Neural cell (in vitro differentiated cells): Measurements from ENCODE around the gene OLFML2B. TPM values are rescaled to one million over a fixed set of nuclear protein-coding genes. Genes with fewer than 3 reads are reported as not detected.

Experiments
- H2AFZ ChIP-seq: fragments of 200-600, 300-800 bp; sonication (generic), shearing (Covaris generic); 2 replicates; pipeline ENCODE4 v1.6.0; 2014; ENCODE audit warnings: low read depth, mild to moderate bottlenecking, antibody characterized with exemption, low read length, moderate library complexity
- H3F3A ChIP-seq: fragments of 200-600 bp; shearing (Covaris generic); 2 replicates; pipeline ENCODE4 v1.6.1; 2016; ENCODE audit warnings: mild to moderate bottlenecking, moderate library complexity, mixed read lengths, antibody characterized with exemption, low read length; ENCODE audit not compliant: insufficient read depth, poor library complexity, severe bottlenecking
- H3K27ac ChIP-seq: fragments of 200-600, 300-800 bp; sonication (generic), shearing (Covaris generic); 2 replicates; pipeline ENCODE4 v1.5.1; 2014; ENCODE audit warnings: mild to moderate bottlenecking, low read length, moderate library complexity
- H3K27me3 ChIP-seq: fragments of 300-800, 200-600 bp; sonication (generic), shearing (Covaris generic); 2 replicates; pipeline ENCODE4 v1.6.0; 2014; ENCODE audit warnings: mild to moderate bottlenecking, low read depth, low read length, moderate library complexity; ENCODE audit not compliant: insufficient read depth
- H3K36me3 ChIP-seq: fragments of 300-800, 200-600 bp; sonication (generic), shearing (Covaris generic); 2 replicates; pipeline ENCODE4 v1.5.1; 2014; ENCODE audit warnings: mild to moderate bottlenecking, antibody characterized with exemption, low read length, moderate library complexity; ENCODE audit not compliant: insufficient read depth
- H3K4me2 ChIP-seq: fragments of 300-800, 200-600 bp; sonication (generic), shearing (Covaris generic); 2 replicates; pipeline ENCODE4 v1.6.0; 2014; ENCODE audit warnings: mild to moderate bottlenecking, low read length
- H3K4me3 ChIP-seq: fragments of 300-800, 200-600 bp; sonication (generic), shearing (Covaris generic); 2 replicates; pipeline ENCODE4 v1.5.1; 2014; ENCODE audit warnings: mild to moderate bottlenecking, low read length, moderate library complexity
- H3K79me2 ChIP-seq: fragments of 200-600 bp; shearing (Covaris generic); replicated peaks from 2 replicates; pipeline ENCODE4 v1.6.0; 2014; ENCODE audit warnings: mild to moderate bottlenecking, low read length, moderate library complexity; ENCODE audit not compliant: insufficient read depth
- H3K9ac ChIP-seq: fragments of 300-800, 200-600 bp; sonication (generic), shearing (Covaris generic); 2 replicates; pipeline ENCODE4 v1.6.1; 2016; ENCODE audit warnings: mild to moderate bottlenecking, low read length, mixed read lengths
- H3K9me2 ChIP-seq: fragments of 200-600 bp; shearing (Covaris generic); 2 replicates; pipeline ENCODE4 v1.6.1; 2016; ENCODE audit warnings: mild to moderate bottlenecking, low read length, mixed read lengths; ENCODE audit not compliant: insufficient read depth
- H3K9me3 ChIP-seq: fragments of 200-600, 300-800 bp; sonication (generic), shearing (Covaris generic); 2 replicates; pipeline ENCODE4 v1.6.1; 2016; ENCODE audit warnings: mild to moderate bottlenecking, mixed run types, low read length, moderate library complexity, mixed read lengths
- H4K20me1 ChIP-seq: fragments of 200-600 bp; shearing (Covaris generic); 2 replicates; pipeline ENCODE4 v1.6.1; 2016; ENCODE audit warnings: mild to moderate bottlenecking, mixed run types; ENCODE audit not compliant: insufficient read depth
- EP300 ChIP-seq: fragments of 450-650 bp; conservative IDR thresholded peaks from 2 replicates; pipeline ENCODE4 v1.6.1; 2014; ENCODE audit warnings: antibody characterized with exemption, mild to moderate bottlenecking, moderate library complexity; ENCODE audit not compliant: poor library complexity, severe bottlenecking
- EZH2 ChIP-seq: fragments of 200-600, 300-800 bp; shearing (Covaris generic), sonication (generic); IDR thresholded peaks from 2 replicates; pipeline ENCODE4 v1.6.1; 2014; ENCODE audit warnings: antibody characterized with exemption, low read length, borderline replicate concordance, mild to moderate bottlenecking; ENCODE audit not compliant: insufficient read depth, poor library complexity, severe bottlenecking
- MXI1 ChIP-seq: fragments of 450-650 bp; conservative IDR thresholded peaks from 2 replicates; pipeline ENCODE4 v1.6.1; 2014; ENCODE audit warnings: antibody characterized with exemption, mild to moderate bottlenecking; ENCODE audit not compliant: poor library complexity, severe bottlenecking
- POLR2AphosphoS5 ChIP-seq: IDR thresholded peaks from 2 replicates; pipeline ENCODE4 v1.6.1; 2012
- RAD21 ChIP-seq: fragments of 450-650 bp; conservative IDR thresholded peaks from 2 replicates; pipeline ENCODE4 v1.6.1; 2014; ENCODE audit warnings: antibody characterized with exemption, mild to moderate bottlenecking, moderate library complexity
- SMC3 ChIP-seq: fragments of 450-650 bp; conservative IDR thresholded peaks from 2 replicates; pipeline ENCODE4 v1.6.1; 2014; ENCODE audit warnings: antibody characterized with exemption, mild to moderate bottlenecking, moderate library complexity; ENCODE audit not compliant: poor library complexity
- TAF1 ChIP-seq: IDR thresholded peaks from 2 replicates; pipeline ENCODE4 v1.6.1; 2012; ENCODE audit warnings: low read depth
- polyA plus RNA-seq: library from polyadenylated mRNA; depleted of rRNA; stranded (reverse); fragments of >200 nt; gene quantifications from 2 replicates; pipeline ENCODE4 v1.2.3, GENCODE V29; 2014
- TF ChIP-seq, protein P1 (sequence below): IDR thresholded peaks from 2 replicates; pipeline ENCODE4 v1.6.1; 2012; ENCODE audit warnings: borderline replicate concordance
- TF ChIP-seq, protein P2 (sequence below): fragments of 450-650 bp; IDR thresholded peaks from 2 replicates; pipeline ENCODE4 v1.5.1; 2014; ENCODE audit warnings: antibody characterized with exemption, mild to moderate bottlenecking, moderate library complexity; ENCODE audit not compliant: poor library complexity, severe bottlenecking

The OLFML2B gene
- polyA plus RNA-seq, 1 donor from 2014 or later = 0.78 TPM

DNA sequence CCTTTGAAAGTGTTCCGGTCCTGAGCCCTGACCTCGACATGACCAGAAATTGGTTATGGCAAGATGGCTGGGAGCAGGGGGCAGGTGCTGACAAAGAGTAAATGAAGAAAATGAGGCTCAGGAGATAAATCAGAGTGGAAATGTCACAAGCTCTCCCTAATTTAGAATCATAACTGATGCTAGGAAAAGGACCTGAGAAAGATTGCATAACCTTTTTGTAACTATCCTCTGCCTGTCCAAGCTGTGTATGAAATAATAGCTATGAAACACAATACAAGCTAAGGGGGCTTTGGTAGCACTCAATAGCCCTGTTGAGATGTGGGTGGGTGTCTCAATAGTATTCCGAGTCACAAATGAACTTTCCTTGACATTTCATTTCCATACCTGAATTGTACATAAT lies 32.9 kb upstream of the OLFML2B start:
- Histone ChIP-seq H3K36me3 (no peaks in the 10 kb centered on the region), H3K9ac (no peak overlapping the region), H3K27ac (no peak overlapping the region), H3K9me2 (no peaks in the 10 kb centered on the region), H3K4me3 (no peak overlapping the region), H3K79me2 (no peaks in the 10 kb centered on the region), H4K20me1 (no peaks in the 10 kb centered on the region), H3K9me3 (no peaks in the 10 kb centered on the region), H3K27me3 (no peaks in the 10 kb centered on the region), H2AFZ (no peak overlapping the region), H3F3A (no peaks in the 10 kb centered on the region), H3K4me2 (no peak overlapping the region)
- TF ChIP-seq, protein P1, sequence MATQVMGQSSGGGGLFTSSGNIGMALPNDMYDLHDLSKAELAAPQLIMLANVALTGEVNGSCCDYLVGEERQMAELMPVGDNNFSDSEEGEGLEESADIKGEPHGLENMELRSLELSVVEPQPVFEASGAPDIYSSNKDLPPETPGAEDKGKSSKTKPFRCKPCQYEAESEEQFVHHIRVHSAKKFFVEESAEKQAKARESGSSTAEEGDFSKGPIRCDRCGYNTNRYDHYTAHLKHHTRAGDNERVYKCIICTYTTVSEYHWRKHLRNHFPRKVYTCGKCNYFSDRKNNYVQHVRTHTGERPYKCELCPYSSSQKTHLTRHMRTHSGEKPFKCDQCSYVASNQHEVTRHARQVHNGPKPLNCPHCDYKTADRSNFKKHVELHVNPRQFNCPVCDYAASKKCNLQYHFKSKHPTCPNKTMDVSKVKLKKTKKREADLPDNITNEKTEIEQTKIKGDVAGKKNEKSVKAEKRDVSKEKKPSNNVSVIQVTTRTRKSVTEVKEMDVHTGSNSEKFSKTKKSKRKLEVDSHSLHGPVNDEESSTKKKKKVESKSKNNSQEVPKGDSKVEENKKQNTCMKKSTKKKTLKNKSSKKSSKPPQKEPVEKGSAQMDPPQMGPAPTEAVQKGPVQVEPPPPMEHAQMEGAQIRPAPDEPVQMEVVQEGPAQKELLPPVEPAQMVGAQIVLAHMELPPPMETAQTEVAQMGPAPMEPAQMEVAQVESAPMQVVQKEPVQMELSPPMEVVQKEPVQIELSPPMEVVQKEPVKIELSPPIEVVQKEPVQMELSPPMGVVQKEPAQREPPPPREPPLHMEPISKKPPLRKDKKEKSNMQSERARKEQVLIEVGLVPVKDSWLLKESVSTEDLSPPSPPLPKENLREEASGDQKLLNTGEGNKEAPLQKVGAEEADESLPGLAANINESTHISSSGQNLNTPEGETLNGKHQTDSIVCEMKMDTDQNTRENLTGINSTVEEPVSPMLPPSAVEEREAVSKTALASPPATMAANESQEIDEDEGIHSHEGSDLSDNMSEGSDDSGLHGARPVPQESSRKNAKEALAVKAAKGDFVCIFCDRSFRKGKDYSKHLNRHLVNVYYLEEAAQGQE = no peak
- TF ChIP-seq TAF1 (no peak), EZH2 (no peak), MXI1 (no peak), SMC3 (no peak), EP300 (no peak), POLR2AphosphoS5 (no peak), RAD21 (no peak)
- TF ChIP-seq, protein P2, sequence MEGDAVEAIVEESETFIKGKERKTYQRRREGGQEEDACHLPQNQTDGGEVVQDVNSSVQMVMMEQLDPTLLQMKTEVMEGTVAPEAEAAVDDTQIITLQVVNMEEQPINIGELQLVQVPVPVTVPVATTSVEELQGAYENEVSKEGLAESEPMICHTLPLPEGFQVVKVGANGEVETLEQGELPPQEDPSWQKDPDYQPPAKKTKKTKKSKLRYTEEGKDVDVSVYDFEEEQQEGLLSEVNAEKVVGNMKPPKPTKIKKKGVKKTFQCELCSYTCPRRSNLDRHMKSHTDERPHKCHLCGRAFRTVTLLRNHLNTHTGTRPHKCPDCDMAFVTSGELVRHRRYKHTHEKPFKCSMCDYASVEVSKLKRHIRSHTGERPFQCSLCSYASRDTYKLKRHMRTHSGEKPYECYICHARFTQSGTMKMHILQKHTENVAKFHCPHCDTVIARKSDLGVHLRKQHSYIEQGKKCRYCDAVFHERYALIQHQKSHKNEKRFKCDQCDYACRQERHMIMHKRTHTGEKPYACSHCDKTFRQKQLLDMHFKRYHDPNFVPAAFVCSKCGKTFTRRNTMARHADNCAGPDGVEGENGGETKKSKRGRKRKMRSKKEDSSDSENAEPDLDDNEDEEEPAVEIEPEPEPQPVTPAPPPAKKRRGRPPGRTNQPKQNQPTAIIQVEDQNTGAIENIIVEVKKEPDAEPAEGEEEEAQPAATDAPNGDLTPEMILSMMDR = no peak

DNA sequence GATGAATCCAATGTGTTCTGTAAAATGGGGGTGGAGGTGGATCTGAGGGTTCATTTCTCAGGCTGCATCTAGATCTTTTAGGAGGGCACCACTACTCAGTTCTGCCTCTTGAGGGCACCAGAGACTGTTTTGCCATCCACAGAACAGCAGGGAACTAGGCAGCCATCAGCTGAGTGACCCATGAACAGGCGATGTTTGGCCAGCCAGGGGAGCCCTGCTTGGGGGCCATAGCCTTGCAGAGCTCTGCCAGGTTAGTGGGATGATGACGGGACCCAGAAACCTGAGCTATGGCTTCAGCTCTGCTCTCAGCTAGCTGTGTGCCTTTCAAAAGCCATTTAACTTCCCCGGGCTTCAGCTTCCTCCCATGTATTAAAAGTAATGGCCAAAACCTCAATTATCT lies 32.4 kb upstream of the OLFML2B start:
- Histone ChIP-seq H3F3A (no peaks in the 10 kb centered on the region), H3K4me3 (no peak overlapping the region), H3K27ac (no peak overlapping the region), H3K79me2 (no peaks in the 10 kb centered on the region), H3K4me2 (no peak overlapping the region), H2AFZ (no peak overlapping the region), H3K9me3 (no peaks in the 10 kb centered on the region), H3K9me2 (no peaks in the 10 kb centered on the region), H3K27me3 (no peaks in the 10 kb centered on the region), H4K20me1 (no peaks in the 10 kb centered on the region), H3K36me3 (no peaks in the 10 kb centered on the region), H3K9ac (no peak overlapping the region)
- TF ChIP-seq MXI1 = no peak
- TF ChIP-seq SMC3 = peak; percentile 97
- TF ChIP-seq, protein P2 = peak; percentile 94
- TF ChIP-seq, protein P1 = no peak
- peak; percentile 97 for TF ChIP-seq RAD21
- TF ChIP-seq EP300 = no peak
